ENCODE data around the gene HTR2A. TPM values are rescaled to one million over a fixed set of nuclear protein-coding genes. Genes with fewer than 3 reads are reported as not detected.

The HTR2A gene
- total RNA-seq, 1 experiment from 2014 or later, result not detected

DNA sequence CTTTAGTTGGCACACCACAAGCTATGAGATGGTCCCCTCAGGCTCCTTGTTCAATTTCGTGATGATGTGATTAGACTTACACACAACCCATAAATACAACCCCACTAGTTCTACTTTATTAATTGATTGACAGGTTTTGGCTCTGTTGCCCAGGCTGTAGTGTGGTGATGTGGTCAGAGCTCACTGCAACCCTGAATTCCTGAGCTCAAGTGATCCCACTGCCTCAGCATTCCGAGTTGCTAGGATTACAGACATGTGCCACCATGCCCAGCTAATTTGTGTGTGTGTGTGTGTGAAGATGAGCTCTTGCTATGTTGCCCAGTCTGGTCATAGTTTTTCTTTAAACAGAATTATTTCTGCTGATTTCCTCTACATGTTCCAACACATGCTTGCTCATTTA lies 17.5 kb upstream of the HTR2A start:
- DNase-seq (ENCODE audit: low read depth, low spot score), result no peak
- H3K4me2 ChIP-seq (ENCODE audit: low read length), result no peak overlapping the region
- H3K9ac ChIP-seq (ENCODE audit: low read length), result no peak overlapping the region
- intact Hi-C loops (cut with micrococcal nuclease), result no loop called here
- ChIA-PET RAD21 (ENCODE audit: low non-redundant PET in 1 of 2, low total read pairs in 2 of 2, uncharacterized antibody in 2 of 2, unreplicated experiment in 2 of 2) (no interaction called here), POLR2A (no interaction called here), CTCF (interaction anchor here (1.2 to 1.3 kb wide), 2 partner anchors 20 to 48 kb away, joined by 3 read pairs; no protein-coding TSS in a partner anchor)
- no peaks in the 10 kb centered on the region for H3K36me3 ChIP-seq (ENCODE audit: control insufficient read depth in 1 of 2, insufficient read depth in 2 of 2, low read length in 2 of 2)
- no peaks in the 10 kb centered on the region for H3K9me2 ChIP-seq (ENCODE audit: insufficient read depth)
- H3K4me1 ChIP-seq (ENCODE audit: control insufficient read depth in 1 of 2, insufficient read depth in 2 of 2, low read length in 2 of 2), result no peaks in the 10 kb centered on the region
- no peak overlapping the region for H3K4me3 ChIP-seq (replicated peaks in 1 of 2; ENCODE audit: low read depth in 1 of 2, low read length in 2 of 2)
- no peak overlapping the region for H3K27ac ChIP-seq (ENCODE audit: low read depth, low read length)
- TF ChIP-seq EZH2 (IDR thresholded peaks at IDR 0.05) (no peak), EGR1 (IDR thresholded peaks at IDR 0.05; ENCODE audit: low read depth) (no peak)
- peaks cover 30% of the 10 kb centered on the region for H3K27me3 ChIP-seq (ENCODE audit: insufficient read depth, low read length)
- no peaks in the 10 kb centered on the region for H3K79me2 ChIP-seq (ENCODE audit: insufficient read depth, low read length)
- ATAC-seq, result no peak
- no peaks in the 10 kb centered on the region for H3K9me3 ChIP-seq (ENCODE audit: control insufficient read depth in 1 of 2, insufficient read depth in 1 of 2, low read depth in 1 of 2, low read length in 2 of 2)
- H4K20me1 ChIP-seq (ENCODE audit: insufficient read depth), result no peaks in the 10 kb centered on the region
- H2AFZ ChIP-seq (ENCODE audit: low read depth, low read length, poor library complexity, severe bottlenecking), result no peak overlapping the region
- BruUV-seq (replicated peaks), result no TSS peak

DNA sequence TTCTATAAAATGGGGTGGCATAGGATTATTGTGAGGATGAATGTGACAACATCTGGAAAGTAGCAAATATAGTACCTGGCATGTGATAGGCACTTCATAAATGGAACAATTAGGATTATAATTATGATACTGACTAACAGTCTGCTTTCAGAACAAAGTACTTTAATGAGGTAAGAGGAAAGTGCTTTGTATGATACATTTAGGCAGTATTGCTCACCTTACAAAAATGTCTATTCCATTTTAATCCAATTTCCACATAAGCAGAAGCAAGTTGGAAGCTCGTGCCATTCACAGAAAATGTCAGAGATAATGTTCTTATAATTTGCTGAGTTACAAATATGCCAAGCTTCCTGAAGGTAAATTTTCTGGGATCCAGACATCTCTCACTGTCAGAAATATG lies 16.9 kb upstream of the HTR2A start:
- Histone ChIP-seq H3K9me3 (ENCODE audit: control insufficient read depth in 1 of 2, insufficient read depth in 1 of 2, low read depth in 1 of 2, low read length in 2 of 2) (no peaks in the 10 kb centered on the region), H2AFZ (ENCODE audit: low read depth, low read length, poor library complexity, severe bottlenecking) (no peak overlapping the region), H3K36me3 (ENCODE audit: control insufficient read depth in 1 of 2, insufficient read depth in 2 of 2, low read length in 2 of 2) (no peaks in the 10 kb centered on the region), H4K20me1 (ENCODE audit: insufficient read depth) (no peaks in the 10 kb centered on the region), H3K4me1 (ENCODE audit: control insufficient read depth in 1 of 2, insufficient read depth in 2 of 2, low read length in 2 of 2) (no peaks in the 10 kb centered on the region), H3K9ac (ENCODE audit: low read length) (no peak overlapping the region), H3K9me2 (ENCODE audit: insufficient read depth) (no peaks in the 10 kb centered on the region), H3K79me2 (ENCODE audit: insufficient read depth, low read length) (no peaks in the 10 kb centered on the region), H3K4me3 (replicated peaks in 1 of 2; ENCODE audit: low read depth in 1 of 2, low read length in 2 of 2) (no peak overlapping the region), H3K27ac (ENCODE audit: low read depth, low read length) (no peak overlapping the region), H3K27me3 (ENCODE audit: insufficient read depth, low read length) (peaks cover 35% of the 10 kb centered on the region), H3K4me2 (ENCODE audit: low read length) (no peak overlapping the region)
- no TSS peak for BruUV-seq (replicated peaks)
- TF ChIP-seq EGR1 (IDR thresholded peaks at IDR 0.05; ENCODE audit: low read depth) (no peak), CEBPB (IDR thresholded peaks at IDR 0.05; ENCODE audit: low read depth) (no peak), SIN3A (IDR thresholded peaks at IDR 0.05; ENCODE audit: low read depth) (no peak), ZFX (IDR thresholded peaks at IDR 0.05) (no peak), JUND (IDR thresholded peaks at IDR 0.05) (no peak), ELF1 (IDR thresholded peaks at IDR 0.05; ENCODE audit: borderline replicate concordance, low read depth) (no peak), RAD21 (IDR thresholded peaks at IDR 0.05; ENCODE audit: low read depth) (no peak)
- no peak for DNase-seq (ENCODE audit: low read depth, low spot score)
- intact Hi-C loops (cut with micrococcal nuclease), result no loop called here
- POLR2A ChIA-PET, result no interaction called here
- no peak for ATAC-seq
- RAD21 ChIA-PET (ENCODE audit: low non-redundant PET in 1 of 2, low total read pairs in 2 of 2, uncharacterized antibody in 2 of 2, unreplicated experiment in 2 of 2), result no interaction called here
- CTCF ChIA-PET, result interaction anchor here (1.2 kb wide), 1 partner anchor 19 kb away, joined by 3 read pairs; no protein-coding TSS in a partner anchor
